ELR (cell line): ENCODE data around the gene HECW1.
A peak's percentile ranks its signal among the peaks of the same experiment; 100 is the strongest.
"Not testable (repeated sequence)": the region's sequence is repeated elsewhere in the genome, so short reads cannot be mapped to it uniquely, and the experiment has no call there.

Experiments used
- DNase-seq: peaks from one replicate; pipeline ENCODE4 v3.0.0-alpha.2; 2015; ENCODE audit warnings: low read depth

Gene HECW1

GRCh38 chr7:43469051-43469450 lies 356.6 kb downstream of the HECW1 start:
- DNase-seq = no peak

- DNase-seq = no peak
Measured at GRCh38 chr7:43470110-43470509, 357.7 kb downstream of the HECW1 start.

- no peak for DNase-seq
Measured at GRCh38 chr7:43475983-43476382, 363.5 kb downstream of the HECW1 start.

GRCh38 chr7:43476896-43477295 lies 364.4 kb downstream of the HECW1 start:
- DNase-seq = no peak

- DNase-seq = peak; percentile 45
Measured at GRCh38 chr7:43479042-43479441, 366.6 kb downstream of the HECW1 start.

- no peak for DNase-seq
Measured at GRCh38 chr7:43479543-43479942, 367.1 kb downstream of the HECW1 start.

GRCh38 chr7:43480581-43480980 lies 368.1 kb downstream of the HECW1 start:
- peak; percentile 38 for DNase-seq

GRCh38 chr7:43481902-43482678 lies 369.6 kb downstream of the HECW1 start:
- DNase-seq = peak; percentile 11

- no peak for DNase-seq
Measured at GRCh38 chr7:43482679-43483252, 370.3 kb downstream of the HECW1 start.

- DNase-seq = no peak
Measured at GRCh38 chr7:43484678-43485395, 372.4 kb downstream of the HECW1 start.

- peak; percentile 31 for DNase-seq
Measured at GRCh38 chr7:43485580-43485979, 373.1 kb downstream of the HECW1 start.

GRCh38 chr7:43486008-43486407 lies 373.6 kb downstream of the HECW1 start:
- DNase-seq = not testable (repeated sequence)

- DNase-seq = no peak
Measured at GRCh38 chr7:43486634-43487033, 374.2 kb downstream of the HECW1 start.

- no peak for DNase-seq
Measured at GRCh38 chr7:43487731-43488073, 375.3 kb downstream of the HECW1 start.

- no peak for DNase-seq
Measured at GRCh38 chr7:43489257-43489656, 376.8 kb downstream of the HECW1 start.

GRCh38 chr7:43490016-43490415 lies 377.6 kb downstream of the HECW1 start:
- DNase-seq = no peak

- no peak for DNase-seq
Measured at GRCh38 chr7:43491123-43491522, 378.7 kb downstream of the HECW1 start.

- DNase-seq = peak; percentile 67
Measured at GRCh38 chr7:43491984-43492383, 379.5 kb downstream of the HECW1 start.

- no peak for DNase-seq
Measured at GRCh38 chr7:43492896-43493295, 380.4 kb downstream of the HECW1 start.

GRCh38 chr7:43495572-43495971 lies 383.1 kb downstream of the HECW1 start:
- DNase-seq = no peak

- DNase-seq = no peak
Measured at GRCh38 chr7:43496596-43496995, 384.1 kb downstream of the HECW1 start.

- DNase-seq = no peak
Measured at GRCh38 chr7:43501870-43502269, 389.4 kb downstream of the HECW1 start.

GRCh38 chr7:43502941-43503340 lies 390.5 kb downstream of the HECW1 start:
- no peak for DNase-seq
